GM21717 (cell line): ENCODE measurements around the gene NKX1-1.
"Not testable (repeated sequence)": the region's sequence is repeated elsewhere in the genome, so short reads cannot be mapped to it uniquely, and the experiment has no call there.

ENCODE experiments used
- ATAC-seq: cut with Tn5 transposase; IDR thresholded peaks from one replicate; pipeline ENCODE4 v1.9.1; 2021; ENCODE audit warnings: mild to moderate bottlenecking, moderate library complexity; ENCODE audit not compliant: unreplicated experiment

Gene NKX1-1

DNA sequence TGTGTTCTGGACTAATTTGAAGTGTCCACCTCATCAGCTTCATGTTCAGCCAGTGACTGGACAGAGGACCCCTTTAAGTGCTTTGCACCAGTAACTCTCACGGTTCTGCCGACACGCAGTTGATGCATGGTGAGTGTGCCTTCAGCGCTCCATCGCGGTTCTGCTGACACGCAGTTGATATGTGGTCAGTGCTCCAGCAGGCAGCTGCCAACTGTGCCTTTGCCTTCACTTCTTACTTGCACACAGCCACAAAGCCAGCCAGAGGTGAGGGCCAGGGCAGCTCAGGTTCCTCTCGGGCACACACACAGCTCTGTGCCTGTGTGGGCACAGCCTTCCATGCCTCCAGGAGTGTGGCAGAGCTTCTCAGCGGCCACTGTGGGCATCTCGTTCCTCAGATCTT is 12.4 kb downstream of the NKX1-1 start:
- ATAC-seq, result no peak

DNA sequence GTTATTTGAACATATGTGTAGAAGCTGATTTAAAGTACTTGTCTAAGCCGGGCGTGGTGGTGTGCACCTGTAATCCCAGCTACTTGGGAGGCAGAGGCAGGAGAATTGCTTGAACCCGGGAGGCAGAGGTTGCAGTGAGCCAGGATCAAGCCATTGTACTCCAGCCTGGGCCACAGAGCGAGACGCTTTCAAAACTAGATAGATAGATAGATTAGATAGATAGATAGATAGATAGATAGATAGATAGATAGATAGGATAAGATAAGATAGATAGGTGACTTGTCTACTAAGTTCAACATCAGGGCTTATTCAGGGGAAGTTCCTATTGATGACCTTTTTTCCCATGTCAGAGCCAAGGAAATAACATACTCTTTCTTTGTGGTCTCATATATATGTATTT is 12.9 kb downstream of the NKX1-1 start:
- ATAC-seq, result not testable (repeated sequence)

DNA sequence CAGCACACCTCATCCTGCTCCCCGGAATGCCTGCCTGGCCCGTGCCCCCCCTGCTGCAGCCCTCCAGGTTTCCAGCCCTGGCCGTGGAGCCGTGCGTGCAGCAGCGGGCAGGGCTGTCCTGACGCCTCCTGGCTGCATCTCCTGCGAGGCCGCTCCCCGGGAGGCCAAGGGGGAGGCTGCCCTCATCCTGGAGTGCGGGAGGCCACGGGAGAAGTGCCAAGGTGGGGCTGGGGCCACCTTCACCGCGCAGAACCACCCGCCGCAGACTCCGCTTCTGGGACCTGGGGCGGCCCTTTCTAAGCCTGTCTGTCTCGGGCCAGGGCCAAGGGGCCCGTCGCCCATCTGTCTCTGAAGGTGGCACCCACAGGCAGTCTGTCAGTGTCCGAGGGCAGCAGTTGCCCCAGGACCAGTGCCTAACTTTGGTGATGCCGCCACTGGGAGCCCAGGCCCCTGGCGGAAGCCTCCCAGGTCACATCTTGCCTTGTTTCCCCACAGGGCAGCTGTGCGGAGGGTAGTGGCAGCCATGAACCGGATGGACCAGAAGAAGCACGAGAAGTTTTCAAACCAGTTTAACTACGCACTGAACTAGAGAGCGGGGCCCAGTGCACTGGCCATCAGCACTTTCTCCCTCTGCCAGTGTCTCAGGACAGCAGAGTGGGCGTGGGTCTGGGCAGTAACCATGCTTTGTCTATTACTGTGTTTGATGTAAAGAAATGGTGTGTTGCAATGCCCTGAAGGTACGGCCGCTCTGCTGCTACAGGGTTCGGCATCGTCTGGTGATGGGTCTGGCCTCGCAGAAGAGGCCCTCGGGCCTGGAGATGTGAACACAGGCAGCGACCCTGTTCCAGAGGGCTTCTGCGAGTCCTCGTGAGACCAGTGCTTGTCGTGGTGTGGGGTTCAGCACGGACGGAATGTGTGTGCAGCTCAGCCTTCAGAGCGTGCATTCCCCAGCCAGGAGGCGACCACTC is 20.6 kb downstream of the NKX1-1 start:
- no peak for ATAC-seq

DNA sequence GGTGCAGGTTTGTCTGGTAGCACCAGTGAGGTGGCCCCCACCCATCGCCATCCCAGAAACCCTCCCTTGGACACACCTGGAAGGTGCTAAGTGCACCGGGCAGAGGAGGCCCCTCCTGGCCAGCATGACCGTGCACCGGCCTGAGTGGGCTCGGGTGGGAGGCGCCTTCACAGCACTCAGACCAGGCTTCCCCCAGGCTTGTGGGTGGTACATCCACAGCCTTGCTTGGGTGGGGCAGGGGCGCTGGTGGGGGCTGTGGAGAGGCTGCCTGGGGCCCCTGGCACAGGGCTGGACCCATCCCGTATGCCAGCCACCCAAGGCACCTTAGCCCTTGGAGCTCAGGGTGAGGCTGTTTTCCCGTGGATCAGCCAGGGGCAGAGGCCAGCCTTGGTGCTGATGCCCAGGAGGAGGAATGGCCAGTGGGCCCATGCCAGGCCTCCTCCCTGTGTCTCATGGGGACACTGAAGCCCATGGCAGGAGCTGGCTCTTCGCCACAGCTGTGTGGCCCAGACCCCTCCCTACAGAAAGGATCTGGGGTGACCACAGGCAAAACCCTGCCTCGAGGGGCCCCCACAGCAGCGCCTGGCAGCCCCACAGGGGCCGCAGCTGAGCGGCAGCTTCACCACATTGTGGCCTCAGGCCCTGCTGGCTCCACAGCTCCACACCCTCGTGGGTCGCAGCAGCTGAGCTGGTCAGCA is 21.4 kb downstream of the NKX1-1 start:
- ATAC-seq, result no peak

DNA sequence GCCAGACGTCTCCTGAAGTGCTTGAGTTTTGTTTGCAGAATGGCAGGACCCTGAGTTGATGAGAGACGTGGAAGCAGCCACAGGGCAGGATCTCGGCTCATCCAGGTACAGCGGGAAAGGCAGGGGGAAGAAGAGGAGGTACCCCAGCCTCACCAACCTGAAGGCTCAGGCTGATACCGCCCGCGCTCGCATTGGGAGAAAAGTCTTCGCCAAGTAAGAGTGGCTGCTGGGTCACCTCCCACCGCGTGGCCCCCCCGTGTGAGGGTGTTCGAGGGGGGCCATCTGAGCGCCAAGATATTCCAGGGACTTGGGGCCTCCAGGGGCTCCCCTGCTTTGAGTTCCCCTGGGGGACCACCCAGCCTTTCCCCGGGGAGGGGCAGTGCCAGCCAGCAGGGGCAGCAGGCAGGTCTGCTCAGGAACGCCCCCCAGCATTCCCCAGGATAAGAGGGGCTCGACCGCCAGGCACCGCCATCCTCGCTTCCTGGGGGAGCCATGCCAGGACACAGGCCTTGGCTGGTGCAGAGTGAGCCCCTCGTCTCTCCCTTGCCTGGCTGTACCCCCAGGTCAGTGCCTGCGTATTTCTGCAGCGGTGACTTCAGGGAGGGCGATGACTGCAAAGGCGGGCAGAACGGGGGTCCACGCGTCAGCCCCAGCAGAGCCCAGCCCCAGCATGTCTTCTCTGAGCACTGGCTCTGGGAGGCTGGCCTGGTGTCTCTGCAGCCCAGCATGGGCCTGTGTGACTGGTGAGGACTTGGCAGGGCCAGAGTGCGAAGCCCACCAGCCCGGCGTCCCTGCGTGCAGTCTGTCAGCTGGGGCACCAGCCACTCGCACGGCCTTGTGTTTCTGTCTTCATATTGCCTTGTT is 22.3 kb downstream of the NKX1-1 start:
- ATAC-seq, result no peak

DNA sequence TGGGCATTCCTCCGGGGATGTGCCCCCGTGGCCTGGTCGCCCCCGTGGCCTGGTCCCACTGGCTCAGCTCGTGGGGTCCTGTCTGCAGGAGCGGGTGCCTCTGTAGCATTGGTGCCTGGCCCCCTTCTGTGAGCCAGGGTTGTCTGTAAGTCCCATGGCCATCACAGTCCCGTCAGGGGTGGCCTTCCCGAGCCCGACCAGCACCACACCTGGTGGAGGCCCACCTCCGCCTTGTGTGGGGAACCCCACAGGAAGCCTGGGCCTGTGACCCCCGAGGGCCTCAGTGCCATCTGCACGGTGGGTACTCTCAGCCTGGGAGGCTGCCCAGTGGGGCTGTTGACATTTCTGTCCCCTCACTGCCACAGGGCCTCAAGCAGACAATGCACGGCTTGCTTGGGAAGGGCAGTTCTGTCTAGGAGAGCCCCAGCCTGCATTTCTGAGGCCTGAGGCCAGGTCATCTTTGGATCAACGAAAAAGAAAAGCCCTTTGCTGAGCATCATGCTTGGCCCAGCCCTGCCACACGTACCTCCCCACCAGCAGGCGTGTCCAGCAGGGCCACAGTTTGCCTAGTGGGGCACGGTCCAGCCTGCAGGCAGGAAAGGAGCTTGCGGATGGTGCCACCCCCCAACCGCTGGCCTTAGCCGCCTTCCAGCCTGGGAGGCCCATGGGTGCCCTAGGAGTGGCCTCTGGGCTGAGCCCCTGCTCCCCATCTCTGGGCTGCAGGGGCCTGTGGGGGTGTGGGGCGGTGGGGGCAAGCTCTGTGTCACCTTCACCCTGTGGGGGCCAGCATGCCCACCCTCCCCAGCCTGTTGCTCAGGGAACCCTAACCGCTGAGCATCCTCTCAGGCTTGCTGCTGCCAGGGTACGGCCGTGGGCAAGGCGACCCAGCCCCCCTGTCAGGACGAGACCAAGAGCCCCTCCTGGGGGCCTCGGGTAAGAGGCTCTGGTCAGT is 23.2 kb downstream of the NKX1-1 start:
- no peak for ATAC-seq

DNA sequence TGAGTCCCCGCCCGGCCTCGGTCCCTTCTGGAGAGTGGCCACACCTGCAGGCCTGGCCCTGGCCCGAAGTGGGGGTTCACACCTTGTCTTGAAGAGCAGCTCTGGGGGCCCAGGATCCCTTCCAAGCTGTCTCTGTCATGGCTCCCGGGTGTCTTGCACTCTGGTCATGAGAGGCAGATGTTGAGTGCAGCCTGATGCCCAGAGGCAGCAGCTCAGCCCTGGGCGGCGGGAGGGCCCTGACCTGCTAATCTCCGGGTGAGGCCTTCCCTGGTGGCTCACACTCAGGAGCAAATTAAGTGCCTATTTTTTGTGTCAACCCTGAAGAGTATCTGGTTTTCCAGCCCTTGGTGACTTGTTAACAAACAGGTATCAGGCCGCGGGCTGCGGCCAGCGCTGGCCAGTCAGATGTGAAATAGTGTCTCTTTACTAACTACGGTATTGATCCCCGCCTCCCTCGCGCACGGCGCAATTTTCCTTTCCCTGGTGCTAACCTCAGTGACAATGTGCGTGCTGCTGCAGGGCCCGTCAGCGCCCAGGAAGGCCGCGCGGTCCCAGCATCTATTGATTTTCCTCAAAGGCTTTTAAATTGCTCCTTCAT is 24.2 kb downstream of the NKX1-1 start:
- no peak for ATAC-seq

DNA sequence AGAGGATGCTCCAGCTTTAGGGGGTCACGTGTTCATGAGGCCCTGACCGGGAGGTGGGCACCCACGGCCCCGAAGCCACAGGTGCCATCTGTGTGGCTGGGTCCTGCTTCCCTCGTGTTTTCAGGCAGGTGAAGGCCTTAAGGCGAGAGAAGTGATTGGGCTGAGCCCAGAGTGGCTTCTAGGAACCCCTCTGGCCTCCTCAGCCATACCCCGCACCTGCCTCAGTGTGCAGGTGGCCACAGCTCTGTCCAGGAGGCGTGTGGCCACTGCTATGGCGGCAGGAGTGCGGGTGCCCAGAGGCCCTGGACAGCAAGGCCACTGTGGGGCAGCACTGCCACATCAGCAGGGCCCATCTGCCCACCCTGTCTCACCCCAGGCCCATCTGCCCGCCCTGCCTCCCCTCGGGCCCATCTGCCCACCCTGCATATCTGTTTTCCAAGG is 25.0 kb downstream of the NKX1-1 start:
- ATAC-seq, result no peak

DNA sequence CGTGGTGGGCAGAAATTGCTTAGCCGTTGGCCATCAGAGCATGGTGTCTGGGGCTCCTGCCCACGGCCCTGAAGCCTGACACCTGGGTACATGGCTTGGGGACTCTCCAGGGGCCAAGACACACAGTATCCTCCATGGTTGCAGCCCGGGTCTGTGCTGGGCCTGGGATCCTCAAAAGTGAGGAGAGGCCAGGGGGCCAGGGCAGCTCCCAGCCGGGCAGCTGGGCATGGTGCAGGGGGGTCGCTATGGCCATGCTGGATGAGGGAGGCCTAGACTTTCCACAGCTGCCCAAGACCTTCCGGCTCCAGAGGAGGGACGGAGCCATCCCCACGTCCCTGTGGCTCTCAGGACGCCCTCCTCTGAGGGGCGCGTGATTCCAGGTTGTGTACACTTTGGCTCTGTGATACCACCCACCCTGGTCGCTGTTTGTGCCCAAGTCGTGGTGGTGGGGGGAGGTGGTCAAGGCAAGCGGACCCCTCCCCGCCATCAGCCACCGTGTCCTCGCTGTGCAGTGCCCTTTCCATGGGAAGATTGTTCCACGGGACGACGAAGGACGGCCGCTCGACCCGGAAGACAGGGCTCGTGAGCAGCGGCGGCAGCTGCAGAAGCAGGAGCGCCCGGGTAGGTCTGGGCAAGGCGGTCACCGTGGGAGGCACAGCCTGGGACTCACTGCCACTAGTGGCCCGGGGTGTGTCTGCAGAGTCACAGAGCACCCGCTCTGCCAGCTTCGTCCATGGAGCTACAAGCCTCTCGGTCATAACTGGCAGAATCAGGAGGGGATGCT is 25.7 kb downstream of the NKX1-1 start:
- no peak for ATAC-seq

DNA sequence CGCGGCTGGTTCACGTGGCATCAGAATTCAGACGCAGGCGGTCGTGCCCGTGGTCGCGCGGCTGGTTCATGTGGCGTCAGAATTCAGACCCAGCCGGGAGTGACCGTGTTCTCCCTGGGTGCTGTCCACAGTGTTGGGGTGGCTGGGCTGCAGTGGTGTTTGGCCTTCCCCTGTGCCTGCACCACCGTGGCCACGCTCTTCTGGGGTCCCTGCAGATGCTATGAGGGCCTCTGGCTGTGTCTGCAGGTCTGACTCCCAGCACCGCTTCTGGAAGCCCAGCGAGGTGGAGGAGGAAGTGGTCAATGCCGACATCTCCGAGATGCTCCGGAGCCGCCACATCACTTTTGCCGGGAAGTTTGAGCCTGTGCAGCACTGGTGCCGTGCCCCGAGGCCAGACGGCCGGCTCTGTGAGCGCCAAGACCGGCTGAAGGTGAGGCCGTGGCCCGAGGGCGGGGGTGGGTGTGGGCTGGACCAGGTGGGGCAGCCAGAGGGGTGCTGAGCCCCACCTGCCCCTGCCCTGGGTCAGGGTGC is 26.4 kb downstream of the NKX1-1 start:
- no peak for ATAC-seq

DNA sequence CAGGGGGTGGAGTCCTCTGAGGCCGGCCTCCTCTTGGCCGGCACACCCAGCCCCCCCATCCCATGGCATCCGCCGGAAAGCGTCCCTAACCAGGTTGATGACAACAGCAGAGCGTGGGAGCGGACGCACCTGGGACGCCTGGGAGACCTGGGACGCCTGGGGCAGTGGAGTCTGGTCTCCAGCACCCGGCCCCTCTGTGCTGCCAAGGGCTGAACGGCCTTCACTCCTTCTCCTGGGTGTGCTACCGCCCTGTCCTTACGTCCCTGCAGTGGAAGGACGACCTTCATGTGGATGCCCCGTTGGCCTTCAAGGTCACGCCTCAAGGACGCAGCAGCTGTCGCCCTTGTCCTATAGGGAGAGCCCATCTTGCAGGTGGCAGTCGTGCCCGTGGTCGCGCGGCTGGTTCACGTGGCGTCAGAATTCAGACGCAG is 26.9 kb downstream of the NKX1-1 start:
- ATAC-seq, result no peak

DNA sequence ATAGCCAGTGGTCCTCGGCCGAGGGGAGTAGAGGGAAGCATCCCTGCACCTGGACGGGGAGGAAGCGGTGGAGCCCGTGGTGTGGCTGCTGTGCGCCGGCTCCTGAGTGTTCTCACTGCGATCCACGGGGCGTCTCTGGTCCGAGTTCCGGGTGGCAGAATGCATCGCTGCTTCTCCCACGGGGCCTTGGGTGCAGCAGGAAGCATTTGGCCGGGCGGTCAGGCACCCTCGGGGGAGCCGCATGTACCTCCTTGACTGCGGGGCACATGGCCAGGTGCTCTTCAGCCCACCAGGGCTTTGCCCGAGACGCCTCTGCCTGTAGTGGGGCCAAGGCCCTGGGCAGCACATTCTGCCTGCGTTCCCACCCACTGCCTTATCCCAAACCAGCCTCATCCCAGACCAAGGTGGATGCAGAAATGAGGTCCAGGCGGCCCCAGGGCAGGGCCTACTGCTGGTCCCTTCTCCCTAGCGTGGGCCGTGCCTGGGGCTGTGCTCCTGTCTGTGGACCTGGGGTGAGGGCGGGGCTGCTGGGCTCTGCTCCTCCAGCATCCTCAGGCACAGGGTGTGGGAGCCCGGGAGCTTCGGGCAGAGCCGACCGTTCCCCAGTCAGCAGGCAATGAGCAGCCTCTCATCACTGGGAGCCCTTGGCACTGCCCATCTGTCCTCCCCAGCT is 27.5 kb downstream of the NKX1-1 start:
- no peak for ATAC-seq

DNA sequence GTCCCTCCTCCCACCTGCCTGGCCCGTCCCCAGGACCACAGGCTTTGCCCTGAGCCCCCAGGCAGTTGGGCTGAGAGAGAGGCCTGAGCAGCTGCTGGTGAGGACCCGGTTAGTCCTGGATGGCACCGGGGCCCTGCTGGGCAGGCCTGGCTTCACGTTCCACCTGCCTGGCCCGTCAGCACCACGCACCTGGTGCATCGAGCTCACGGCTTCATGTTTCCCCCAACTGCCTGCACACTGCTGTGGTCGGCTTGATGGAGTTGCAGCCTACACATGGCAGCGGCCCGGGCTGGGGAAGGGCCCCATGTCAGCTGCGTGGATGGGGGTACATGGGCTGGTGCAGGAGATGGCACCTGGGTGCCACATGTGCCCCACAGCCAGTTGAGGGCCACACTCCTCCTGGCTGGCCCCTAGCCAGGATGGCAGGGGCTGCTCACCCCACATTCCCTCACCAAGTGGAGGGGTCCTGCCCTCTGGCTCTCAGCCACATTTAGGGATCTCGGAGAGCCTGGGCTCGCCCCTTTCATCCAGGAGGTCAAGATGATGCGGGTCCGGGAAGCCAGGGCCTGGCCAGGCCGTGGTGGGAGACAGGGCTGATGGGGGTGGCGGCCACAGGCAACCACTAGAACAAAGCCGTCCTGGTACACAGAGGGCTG is 28.5 kb downstream of the NKX1-1 start:
- no peak for ATAC-seq

DNA sequence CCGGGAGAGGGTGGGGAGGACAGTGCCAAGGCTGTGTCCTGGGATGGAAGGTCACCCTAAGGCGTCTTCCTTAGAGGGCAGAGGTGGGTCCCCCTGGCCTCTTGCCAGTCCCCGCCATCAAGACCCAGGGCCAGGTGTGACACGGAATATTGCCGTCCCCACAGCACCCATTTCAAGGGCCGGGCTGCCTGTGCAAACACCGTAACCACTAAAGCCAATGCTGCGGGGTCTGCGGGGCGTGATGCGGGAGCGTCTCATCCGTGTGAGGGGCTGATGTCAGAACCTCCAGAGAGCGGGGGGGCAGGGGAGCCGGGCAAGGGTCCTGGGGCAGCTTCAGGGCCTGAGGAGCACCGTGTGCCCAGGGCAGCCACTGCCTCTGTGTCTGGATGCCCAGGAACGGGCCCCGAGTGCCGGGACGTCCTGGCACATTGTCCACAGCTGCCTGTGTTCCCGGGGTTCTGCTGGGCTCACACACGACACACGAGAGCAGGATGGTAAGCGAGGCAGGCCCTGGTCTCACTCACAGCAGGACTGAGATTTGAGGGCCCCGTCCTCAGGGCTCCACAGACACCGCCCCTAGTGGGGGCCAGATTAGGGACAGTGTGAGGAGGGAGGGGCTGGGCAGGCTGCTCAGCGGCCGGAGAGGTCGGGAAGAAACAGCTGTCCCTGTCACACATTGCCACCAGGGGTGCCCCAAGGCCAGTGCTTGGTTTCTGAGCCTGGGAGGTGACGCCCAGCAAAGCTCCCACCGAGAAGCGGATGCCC is 29.2 kb downstream of the NKX1-1 start:
- ATAC-seq, result no peak

DNA sequence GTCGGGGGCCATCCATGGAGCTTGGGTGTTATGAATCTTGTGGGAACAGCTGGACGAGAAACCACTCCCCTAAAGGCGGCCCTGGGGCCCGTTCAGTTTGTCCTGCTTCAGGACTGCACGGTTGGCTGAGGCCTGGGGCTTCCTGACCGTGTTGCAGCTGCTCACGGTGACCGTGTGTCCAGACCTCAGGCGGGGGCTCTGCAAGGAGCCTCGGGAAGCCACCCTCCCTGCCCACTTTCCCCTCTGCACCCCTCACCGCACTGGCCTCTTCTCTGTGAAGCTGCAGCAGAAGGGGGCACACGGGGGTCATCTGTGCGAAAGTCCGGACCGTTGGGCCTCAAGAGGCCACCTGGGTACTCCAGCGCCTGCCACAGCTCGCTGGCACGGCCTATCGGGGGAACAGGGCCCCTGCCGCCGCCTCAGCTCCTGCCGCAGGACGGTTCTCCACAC is 29.8 kb downstream of the NKX1-1 start:
- ATAC-seq, result no peak

DNA sequence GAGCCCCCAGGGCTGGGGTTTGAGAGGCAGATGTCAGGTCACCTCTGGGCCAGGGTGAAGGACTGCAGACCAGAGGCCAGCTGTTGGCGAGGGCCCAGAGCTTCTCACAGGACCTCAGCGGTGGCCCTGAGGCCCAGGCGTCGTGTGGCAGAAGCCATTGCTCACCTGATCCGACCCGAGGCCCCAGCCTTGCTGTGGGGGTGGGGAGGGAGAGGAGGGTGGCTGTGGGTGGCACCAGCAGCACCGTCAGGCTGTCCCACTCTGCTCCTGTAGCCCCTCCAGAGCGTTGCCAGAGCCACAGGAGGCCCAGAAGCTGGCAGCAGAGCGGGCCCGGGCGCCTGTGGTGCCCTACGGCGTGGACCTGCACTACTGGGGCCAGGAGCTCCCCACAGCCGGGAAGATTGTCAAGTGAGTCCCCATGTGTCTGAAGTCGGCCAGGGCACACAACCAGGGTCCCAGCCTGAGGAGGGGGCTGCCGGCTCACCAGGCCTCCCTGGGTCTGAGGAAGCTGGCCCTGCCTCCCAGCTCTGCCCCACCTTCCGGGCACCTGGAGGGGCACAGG is 30.4 kb downstream of the NKX1-1 start:
- ATAC-seq, result no peak
